Measurements from ENCODE around the gene SOX6.

GRCh38 chr11:16127732-16128131, 228.6 kb downstream of the SOX6 start:
- TF ChIP-seq EZH2phosphoT487 (IDR thresholded peaks at IDR 0.05; ENCODE audit: unreplicated experiment) (no peak), CTCF (conservative IDR thresholded peaks at IDR 0.05; ENCODE audit: low read depth in 2 of 2) (no peak), EZH2 (IDR thresholded peaks at IDR 0.05; ENCODE audit: low read depth, unreplicated experiment) (no peak), ZNF114 (CRISPR knock-in tag; IDR thresholded peaks at IDR 0.05) (no peak), POLR2AphosphoS5 (IDR thresholded peaks at IDR 0.05; ENCODE audit: low read depth) (no peak), STAT1 (IDR thresholded peaks at IDR 0.05; ENCODE audit: unreplicated experiment) (no peak), REST (IDR thresholded peaks at IDR 0.05; ENCODE audit: unreplicated experiment) (no peak), CREB1 (CRISPR knock-in tag; IDR thresholded peaks at IDR 0.05; ENCODE audit: low read depth) (no peak)

Data from GM23338 (cell line).